ENCODE measurements around the gene AOC2. TPM values are rescaled to one million over a fixed set of nuclear protein-coding genes. Genes with fewer than 3 reads are reported as not detected.

AOC2 gene
- total and polyA plus RNA-seq, 2 of the 13 experiments (the other 11 are each of a cell fraction or from before 2014, with no cell fraction given): 1.2 to 3.3 TPM

DNA sequence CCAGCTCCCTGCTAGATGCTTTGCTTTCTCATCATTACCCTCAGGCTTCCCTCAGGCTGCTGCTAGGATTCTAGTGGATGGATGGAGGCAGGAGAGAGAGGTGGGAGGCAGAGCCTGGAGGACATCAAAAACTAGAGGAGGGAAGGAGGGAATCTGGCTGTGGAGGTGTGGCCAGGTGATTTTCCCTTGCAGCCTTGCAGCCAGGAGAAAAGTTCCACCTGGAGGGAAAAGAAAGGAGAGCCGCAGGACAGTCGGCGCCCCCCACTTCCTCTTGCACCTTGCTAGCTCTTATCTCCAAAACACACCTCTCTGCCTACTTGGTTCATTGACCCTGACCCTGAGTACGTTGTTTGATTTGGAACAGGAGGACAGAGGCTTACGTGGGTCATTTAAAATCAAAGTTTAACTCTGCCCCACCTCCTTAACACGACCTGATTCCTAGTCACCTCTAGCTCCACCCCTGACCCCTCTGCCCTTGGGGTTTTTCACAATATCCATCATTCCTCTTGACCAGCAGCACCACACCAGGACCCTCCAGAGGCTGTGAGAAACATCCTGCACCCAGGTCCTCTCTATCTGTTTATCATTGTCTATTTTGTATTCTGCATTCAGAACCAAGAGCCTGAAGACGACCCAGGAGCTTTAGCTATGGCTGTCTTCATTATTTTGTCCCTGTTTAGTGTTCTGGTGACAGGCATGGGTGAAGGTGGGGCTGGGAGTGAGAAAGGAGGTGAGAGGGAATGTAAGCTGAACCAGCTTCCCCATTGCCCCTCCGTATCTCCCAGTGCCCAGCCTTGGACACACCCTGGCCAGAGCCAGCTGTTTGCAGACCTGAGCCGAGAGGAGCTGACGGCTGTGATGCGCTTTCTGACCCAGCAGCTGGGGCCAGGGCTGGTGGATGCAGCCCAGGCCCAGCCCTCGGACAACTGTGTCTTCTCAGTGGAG, 22.5 kb downstream of the AOC2 start (continued):
- TF ChIP-seq, protein P1, sequence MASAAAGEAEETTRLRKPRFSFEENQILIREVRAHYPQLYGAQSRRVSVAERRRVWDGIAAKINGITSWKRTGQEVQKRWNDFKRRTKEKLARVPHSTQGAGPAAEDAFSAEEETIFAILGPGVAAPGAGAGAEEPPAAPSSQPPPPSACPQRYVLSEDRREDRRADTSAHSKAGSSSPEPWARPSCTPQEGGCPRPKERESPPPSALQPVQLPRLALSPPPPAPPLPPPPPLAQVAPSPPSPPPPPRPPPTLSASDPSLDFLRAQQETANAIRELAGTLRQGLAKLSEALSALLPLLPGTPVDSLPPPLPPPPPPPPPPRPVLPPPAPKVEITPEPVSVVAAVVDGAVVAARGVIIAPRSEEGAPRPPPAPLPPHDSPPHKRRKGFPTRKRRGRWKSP (CRISPR knock-in tag; IDR thresholded peaks at IDR 0.05): 0 out of 2 replicates have a peak, but pooled peaks have one; percentile 21
- TF ChIP-seq, protein P2, sequence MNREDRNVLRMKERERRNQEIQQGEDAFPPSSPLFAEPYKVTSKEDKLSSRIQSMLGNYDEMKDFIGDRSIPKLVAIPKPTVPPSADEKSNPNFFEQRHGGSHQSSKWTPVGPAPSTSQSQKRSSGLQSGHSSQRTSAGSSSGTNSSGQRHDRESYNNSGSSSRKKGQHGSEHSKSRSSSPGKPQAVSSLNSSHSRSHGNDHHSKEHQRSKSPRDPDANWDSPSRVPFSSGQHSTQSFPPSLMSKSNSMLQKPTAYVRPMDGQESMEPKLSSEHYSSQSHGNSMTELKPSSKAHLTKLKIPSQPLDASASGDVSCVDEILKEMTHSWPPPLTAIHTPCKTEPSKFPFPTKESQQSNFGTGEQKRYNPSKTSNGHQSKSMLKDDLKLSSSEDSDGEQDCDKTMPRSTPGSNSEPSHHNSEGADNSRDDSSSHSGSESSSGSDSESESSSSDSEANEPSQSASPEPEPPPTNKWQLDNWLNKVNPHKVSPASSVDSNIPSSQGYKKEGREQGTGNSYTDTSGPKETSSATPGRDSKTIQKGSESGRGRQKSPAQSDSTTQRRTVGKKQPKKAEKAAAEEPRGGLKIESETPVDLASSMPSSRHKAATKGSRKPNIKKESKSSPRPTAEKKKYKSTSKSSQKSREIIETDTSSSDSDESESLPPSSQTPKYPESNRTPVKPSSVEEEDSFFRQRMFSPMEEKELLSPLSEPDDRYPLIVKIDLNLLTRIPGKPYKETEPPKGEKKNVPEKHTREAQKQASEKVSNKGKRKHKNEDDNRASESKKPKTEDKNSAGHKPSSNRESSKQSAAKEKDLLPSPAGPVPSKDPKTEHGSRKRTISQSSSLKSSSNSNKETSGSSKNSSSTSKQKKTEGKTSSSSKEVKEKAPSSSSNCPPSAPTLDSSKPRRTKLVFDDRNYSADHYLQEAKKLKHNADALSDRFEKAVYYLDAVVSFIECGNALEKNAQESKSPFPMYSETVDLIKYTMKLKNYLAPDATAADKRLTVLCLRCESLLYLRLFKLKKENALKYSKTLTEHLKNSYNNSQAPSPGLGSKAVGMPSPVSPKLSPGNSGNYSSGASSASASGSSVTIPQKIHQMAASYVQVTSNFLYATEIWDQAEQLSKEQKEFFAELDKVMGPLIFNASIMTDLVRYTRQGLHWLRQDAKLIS (CRISPR knock-in tag; IDR thresholded peaks at IDR 0.05): no peak
- no peak for TF ChIP-seq RNF2 (conservative IDR thresholded peaks at IDR 0.05; ENCODE audit: low read depth)
- TF ChIP-seq, protein P3, sequence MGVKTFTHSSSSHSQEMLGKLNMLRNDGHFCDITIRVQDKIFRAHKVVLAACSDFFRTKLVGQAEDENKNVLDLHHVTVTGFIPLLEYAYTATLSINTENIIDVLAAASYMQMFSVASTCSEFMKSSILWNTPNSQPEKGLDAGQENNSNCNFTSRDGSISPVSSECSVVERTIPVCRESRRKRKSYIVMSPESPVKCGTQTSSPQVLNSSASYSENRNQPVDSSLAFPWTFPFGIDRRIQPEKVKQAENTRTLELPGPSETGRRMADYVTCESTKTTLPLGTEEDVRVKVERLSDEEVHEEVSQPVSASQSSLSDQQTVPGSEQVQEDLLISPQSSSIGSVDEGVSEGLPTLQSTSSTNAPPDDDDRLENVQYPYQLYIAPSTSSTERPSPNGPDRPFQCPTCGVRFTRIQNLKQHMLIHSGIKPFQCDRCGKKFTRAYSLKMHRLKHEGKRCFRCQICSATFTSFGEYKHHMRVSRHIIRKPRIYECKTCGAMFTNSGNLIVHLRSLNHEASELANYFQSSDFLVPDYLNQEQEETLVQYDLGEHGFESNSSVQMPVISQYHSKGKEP (CRISPR knock-in tag; IDR thresholded peaks at IDR 0.05): no peak
- TF ChIP-seq, protein P4, sequence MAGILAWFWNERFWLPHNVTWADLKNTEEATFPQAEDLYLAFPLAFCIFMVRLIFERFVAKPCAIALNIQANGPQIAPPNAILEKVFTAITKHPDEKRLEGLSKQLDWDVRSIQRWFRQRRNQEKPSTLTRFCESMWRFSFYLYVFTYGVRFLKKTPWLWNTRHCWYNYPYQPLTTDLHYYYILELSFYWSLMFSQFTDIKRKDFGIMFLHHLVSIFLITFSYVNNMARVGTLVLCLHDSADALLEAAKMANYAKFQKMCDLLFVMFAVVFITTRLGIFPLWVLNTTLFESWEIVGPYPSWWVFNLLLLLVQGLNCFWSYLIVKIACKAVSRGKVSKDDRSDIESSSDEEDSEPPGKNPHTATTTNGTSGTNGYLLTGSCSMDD (CRISPR knock-in tag; IDR thresholded peaks at IDR 0.05): no peak
- TF ChIP-seq ZNF703 (CRISPR knock-in tag; IDR thresholded peaks at IDR 0.05; ENCODE audit: borderline replicate concordance): peak; percentile 52; the same call in 1 of the 2 replicates
- TF ChIP-seq ZNF720 (CRISPR knock-in tag; IDR thresholded peaks at IDR 0.05): no peak
- TF ChIP-seq KDM6A (CRISPR knock-in tag; IDR thresholded peaks at IDR 0.05; ENCODE audit: low read depth): peak; percentile 80; the same call in 1 of the 2 replicates
- TF ChIP-seq ZSCAN22 (CRISPR knock-in tag; IDR thresholded peaks at IDR 0.05): no peak; the same call in 1 of the 2 replicates
- TF ChIP-seq, protein P5, sequence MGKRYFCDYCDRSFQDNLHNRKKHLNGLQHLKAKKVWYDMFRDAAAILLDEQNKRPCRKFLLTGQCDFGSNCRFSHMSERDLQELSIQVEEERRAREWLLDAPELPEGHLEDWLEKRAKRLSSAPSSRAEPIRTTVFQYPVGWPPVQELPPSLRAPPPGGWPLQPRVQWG (CRISPR knock-in tag; IDR thresholded peaks at IDR 0.05; ENCODE audit: borderline replicate concordance, low read depth): no peak
- peak; percentile 100 for TF ChIP-seq ZNF232 (CRISPR knock-in tag; IDR thresholded peaks at IDR 0.05; ENCODE audit: borderline replicate concordance)
- TF ChIP-seq NKX3-1 (CRISPR knock-in tag; IDR thresholded peaks at IDR 0.05): no peak
- TF ChIP-seq, protein P6, sequence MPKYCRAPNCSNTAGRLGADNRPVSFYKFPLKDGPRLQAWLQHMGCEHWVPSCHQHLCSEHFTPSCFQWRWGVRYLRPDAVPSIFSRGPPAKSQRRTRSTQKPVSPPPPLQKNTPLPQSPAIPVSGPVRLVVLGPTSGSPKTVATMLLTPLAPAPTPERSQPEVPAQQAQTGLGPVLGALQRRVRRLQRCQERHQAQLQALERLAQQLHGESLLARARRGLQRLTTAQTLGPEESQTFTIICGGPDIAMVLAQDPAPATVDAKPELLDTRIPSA (CRISPR knock-in tag; IDR thresholded peaks at IDR 0.05; ENCODE audit: borderline replicate concordance): no peak
- TF ChIP-seq, protein P7, sequence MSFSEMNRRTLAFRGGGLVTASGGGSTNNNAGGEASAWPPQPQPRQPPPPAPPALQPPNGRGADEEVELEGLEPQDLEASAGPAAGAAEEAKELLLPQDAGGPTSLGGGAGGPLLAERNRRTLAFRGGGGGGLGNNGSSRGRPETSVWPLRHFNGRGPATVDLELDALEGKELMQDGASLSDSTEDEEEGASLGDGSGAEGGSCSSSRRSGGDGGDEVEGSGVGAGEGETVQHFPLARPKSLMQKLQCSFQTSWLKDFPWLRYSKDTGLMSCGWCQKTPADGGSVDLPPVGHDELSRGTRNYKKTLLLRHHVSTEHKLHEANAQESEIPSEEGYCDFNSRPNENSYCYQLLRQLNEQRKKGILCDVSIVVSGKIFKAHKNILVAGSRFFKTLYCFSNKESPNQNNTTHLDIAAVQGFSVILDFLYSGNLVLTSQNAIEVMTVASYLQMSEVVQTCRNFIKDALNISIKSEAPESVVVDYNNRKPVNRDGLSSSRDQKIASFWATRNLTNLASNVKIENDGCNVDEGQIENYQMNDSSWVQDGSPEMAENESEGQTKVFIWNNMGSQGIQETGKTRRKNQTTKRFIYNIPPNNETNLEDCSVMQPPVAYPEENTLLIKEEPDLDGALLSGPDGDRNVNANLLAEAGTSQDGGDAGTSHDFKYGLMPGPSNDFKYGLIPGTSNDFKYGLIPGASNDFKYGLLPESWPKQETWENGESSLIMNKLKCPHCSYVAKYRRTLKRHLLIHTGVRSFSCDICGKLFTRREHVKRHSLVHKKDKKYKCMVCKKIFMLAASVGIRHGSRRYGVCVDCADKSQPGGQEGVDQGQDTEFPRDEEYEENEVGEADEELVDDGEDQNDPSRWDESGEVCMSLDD (CRISPR knock-in tag; IDR thresholded peaks at IDR 0.05; ENCODE audit: borderline replicate concordance): no peak
- TF ChIP-seq FLYWCH1 (CRISPR knock-in tag; IDR thresholded peaks at IDR 0.05): no peak
- TF ChIP-seq SP5 (CRISPR knock-in tag; IDR thresholded peaks at IDR 0.05; ENCODE audit: borderline replicate concordance, low read depth): peak; percentile 96

Measured in HepG2 (cell line).